Measurements from ENCODE around the gene ST7L. TPM values are rescaled to one million over a fixed set of nuclear protein-coding genes. Genes with fewer than 3 reads are reported as not detected.

Gene ST7L
- total RNA-seq, 1 experiment from 2014 or later: 18.0 TPM

DNA sequence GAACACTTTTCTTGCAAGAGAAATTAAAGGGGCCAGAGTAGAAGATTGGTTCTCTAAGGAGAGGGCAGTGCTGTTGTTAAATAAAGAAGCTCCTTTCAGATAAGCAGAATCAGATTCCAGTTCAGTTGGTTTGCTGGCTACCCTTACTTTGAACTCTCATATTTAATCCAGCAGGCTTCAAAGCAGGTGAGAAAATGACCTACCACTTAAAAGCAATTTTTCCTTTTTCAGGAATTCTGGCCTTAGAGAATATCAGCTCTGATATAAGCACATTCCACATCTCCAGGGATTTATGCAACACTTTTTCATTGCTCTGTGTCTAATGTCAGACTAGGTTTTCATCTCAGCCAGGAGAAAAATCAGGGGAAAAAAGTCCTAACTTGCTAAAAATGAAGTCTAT lies 81.5 kb downstream of the ST7L start (continued):
- TF ChIP-seq USF1 (CRISPR knock-in tag; IDR thresholded peaks at IDR 0.05): no peak

DNA sequence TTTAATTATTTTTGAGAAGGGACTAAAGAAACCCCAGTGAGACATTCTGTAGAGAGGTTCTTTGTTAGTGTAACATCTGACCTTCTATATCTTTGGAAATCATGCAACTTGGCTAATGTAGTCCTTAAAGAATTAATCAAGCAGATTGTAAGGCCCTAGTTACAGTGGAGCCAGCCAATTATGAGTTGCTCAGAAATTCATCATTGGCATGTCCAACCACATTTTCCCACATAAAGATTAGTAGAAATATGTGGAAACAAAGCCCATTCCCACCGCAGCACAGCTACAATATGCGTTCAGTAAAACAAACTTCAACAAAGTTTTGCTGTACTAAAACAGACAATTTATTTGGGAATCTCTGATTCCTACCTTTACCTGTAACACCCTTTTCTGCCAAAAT lies 82.4 kb downstream of the ST7L start:
- ATAC-seq (no peak), DNase-seq (ENCODE audit: low spot score) (no peak)
- TF ChIP-seq CREM (CRISPR knock-in tag; IDR thresholded peaks at IDR 0.05) (no peak), E2F5 (CRISPR knock-in tag; IDR thresholded peaks at IDR 0.05) (no peak), FOXP1 (CRISPR knock-in tag; IDR thresholded peaks at IDR 0.05; ENCODE audit: borderline replicate concordance) (no peak), MXD4 (CRISPR knock-in tag; IDR thresholded peaks at IDR 0.05; ENCODE audit: borderline replicate concordance) (no peak), JAZF1 (CRISPR knock-in tag; IDR thresholded peaks at IDR 0.05) (no peak), ZNF317 (CRISPR knock-in tag; IDR thresholded peaks at IDR 0.05; ENCODE audit: borderline replicate concordance, low read depth) (no peak), RORB (CRISPR knock-in tag; IDR thresholded peaks at IDR 0.05) (no peak), ARID4B (CRISPR knock-in tag; IDR thresholded peaks at IDR 0.05; ENCODE audit: borderline replicate concordance) (no peak), ATF6 (CRISPR knock-in tag; IDR thresholded peaks at IDR 0.05) (no peak), ZNF219 (CRISPR knock-in tag; IDR thresholded peaks at IDR 0.05; ENCODE audit: borderline replicate concordance) (no peak), GRHL2 (CRISPR knock-in tag; IDR thresholded peaks at IDR 0.05; ENCODE audit: insufficient replicate concordance, severe bottlenecking) (no peak), PRRX2 (CRISPR knock-in tag; IDR thresholded peaks at IDR 0.05) (no peak), ZNF138 (CRISPR knock-in tag; conservative IDR thresholded peaks at IDR 0.05) (no peak), CBFB (CRISPR knock-in tag; IDR thresholded peaks at IDR 0.05; ENCODE audit: low read depth) (no peak), ERG (CRISPR knock-in tag; IDR thresholded peaks at IDR 0.05) (no peak), NR1H2 (CRISPR knock-in tag; IDR thresholded peaks at IDR 0.05) (no peak), AFF4 (CRISPR knock-in tag; IDR thresholded peaks at IDR 0.05; ENCODE audit: borderline replicate concordance) (no peak)
- TF ChIP-seq, protein P1, sequence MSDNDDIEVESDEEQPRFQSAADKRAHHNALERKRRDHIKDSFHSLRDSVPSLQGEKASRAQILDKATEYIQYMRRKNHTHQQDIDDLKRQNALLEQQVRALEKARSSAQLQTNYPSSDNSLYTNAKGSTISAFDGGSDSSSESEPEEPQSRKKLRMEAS (CRISPR knock-in tag; IDR thresholded peaks at IDR 0.05): no peak
- no peaks in the 10 kb centered on the region for H3K9me3 Mint-ChIP-seq
- ChIA-PET POLR2A (no interaction called here), CTCF (no interaction called here)
- H3K4me1 Mint-ChIP-seq: no peaks in the 10 kb centered on the region
- no peaks in the 10 kb centered on the region for H3K36me3 Mint-ChIP-seq
- H3K4me3 Mint-ChIP-seq: no peak overlapping the region
- no peak overlapping the region for H3K27ac Mint-ChIP-seq
- H3K27me3 Mint-ChIP-seq (ENCODE audit: low read depth): no peaks in the 10 kb centered on the region

Data from WTC11 (cell line).